MM.1S (cell line): ENCODE results near the gene TMEM176A.

Experiments used
- EZH2 ChIP-seq: fragments of 300-600 bp; sonication (generic); optimal IDR thresholded peaks from 2 replicates; pipeline ENCODE3; 2017; ENCODE audit warnings: low read depth, mild to moderate bottlenecking, antibody characterized with exemption, low read length, mixed read lengths
- TF ChIP-seq, protein P1 (sequence below): fragments of 300-600 bp; sonication (generic); IDR thresholded peaks from 2 replicates; pipeline ENCODE4 v1.5.1; 2016; ENCODE audit warnings: antibody characterized with exemption, low read length, mixed read lengths

DNA sequence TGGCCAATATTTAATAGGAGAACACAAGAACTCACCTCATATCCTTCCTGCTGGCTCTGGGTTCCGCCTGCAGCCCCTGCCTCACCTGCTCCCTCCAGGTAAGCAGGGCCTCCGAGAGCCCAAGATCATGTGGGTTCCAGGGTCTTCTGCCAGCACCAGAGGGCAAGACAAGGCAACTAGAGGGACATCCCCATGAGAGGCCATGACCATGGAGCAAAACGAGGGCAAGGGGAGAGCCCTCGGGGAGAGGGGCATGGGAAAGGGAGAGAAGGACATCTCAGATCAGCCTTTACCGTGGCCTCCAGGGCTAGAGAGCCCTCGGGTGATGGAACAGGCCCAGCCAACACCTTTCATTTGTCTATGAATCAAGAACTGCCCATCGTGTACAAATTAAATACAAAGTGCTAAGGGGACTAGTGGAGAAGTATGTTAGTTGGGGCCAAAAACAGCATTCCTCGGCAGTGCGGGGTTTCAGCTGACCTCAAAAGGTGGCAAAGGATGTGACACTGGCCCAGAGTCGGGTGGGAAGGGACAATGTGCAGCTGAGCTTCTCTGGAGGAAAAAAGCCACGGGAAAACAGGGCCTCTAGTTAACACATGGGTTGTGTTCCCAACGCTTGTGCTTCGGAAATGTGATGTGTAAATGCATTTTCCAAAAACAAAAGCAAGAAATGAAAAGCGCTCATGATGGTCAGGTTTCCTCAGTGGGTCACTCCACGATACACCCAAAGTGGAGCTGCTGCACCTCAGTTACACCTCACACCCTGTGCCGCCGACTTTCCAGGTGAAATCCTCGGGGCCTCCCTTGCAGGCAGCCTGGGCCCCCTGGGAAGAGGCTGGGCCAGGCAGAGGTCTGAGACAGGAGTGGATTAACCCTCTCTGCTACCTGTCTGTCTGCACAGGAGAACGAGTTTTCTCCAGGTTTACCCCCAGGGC, 53.8 kb downstream of the TMEM176A start:
- TF ChIP-seq, protein P1, sequence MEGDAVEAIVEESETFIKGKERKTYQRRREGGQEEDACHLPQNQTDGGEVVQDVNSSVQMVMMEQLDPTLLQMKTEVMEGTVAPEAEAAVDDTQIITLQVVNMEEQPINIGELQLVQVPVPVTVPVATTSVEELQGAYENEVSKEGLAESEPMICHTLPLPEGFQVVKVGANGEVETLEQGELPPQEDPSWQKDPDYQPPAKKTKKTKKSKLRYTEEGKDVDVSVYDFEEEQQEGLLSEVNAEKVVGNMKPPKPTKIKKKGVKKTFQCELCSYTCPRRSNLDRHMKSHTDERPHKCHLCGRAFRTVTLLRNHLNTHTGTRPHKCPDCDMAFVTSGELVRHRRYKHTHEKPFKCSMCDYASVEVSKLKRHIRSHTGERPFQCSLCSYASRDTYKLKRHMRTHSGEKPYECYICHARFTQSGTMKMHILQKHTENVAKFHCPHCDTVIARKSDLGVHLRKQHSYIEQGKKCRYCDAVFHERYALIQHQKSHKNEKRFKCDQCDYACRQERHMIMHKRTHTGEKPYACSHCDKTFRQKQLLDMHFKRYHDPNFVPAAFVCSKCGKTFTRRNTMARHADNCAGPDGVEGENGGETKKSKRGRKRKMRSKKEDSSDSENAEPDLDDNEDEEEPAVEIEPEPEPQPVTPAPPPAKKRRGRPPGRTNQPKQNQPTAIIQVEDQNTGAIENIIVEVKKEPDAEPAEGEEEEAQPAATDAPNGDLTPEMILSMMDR = no peak
- no peak for TF ChIP-seq EZH2
